Measurements from ENCODE around the gene IGFBPL1. TPM values are rescaled to one million over a fixed set of nuclear protein-coding genes. Genes with fewer than 3 reads are reported as not detected.

The IGFBPL1 gene
- total RNA-seq, 1 donor from 2014 or later = not detected

DNA sequence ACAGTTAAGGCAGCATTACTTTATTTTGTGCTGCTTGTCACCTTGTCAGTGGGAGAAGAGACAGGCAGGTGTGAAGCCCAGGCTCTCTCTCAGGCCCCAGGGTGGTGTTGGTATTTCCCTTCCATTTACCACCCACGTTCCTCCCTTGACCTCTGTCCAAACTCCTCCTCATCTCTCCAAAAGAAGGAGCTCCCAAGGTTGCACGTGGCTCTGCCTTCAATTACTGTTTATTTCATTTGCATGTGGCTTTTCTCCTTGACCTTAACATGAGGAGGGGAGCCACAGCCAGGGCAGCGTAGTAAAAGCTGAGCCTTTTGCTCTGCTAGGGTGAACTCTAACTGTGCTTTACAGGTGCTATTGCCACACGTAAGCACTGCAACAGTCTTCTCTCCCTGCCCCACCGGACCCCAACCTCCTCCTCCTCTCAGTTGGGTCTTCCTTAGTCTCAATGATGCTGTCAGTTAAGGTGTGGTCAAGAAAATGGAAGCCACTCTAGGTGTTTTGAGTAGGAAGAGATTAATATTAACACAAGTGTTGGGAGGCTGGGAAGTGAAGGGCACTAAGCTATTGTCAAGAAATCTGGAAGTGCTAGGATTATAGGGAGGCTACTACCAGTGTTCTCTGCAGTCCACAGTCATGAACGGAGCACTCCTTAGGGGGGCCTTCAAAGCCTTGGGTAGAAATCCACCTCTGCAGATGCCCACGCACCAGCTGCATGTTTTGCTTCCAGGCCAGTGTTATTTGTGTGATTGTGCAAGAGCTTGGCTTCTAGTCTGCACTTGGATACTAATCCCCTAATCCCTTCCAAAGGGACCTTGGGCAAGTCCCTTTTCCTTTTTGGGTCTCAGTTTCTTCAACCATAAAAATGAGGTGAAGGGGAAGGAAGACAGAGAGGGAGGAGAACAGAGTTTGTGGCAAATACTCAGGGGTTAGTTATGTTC, 35.7 kb downstream of the IGFBPL1 start:
- Histone ChIP-seq H3K36me3 (no peaks in the 10 kb centered on the region), H3K9me3 (no peaks in the 10 kb centered on the region), H3K27ac (peak overlapping the region; percentile 33), H3K27me3 (no peaks in the 10 kb centered on the region), H3K4me3 (no peak overlapping the region), H3K4me1 (peaks cover 16% of the 10 kb centered on the region)
- DNase-seq (ENCODE audit: extremely low spot score in 2 of 2) = no peak
- intact Hi-C loops (cut with DNase I) = no loop called here
- TF ChIP-seq POLR2A (IDR thresholded peaks at IDR 0.05) (no peak), POLR2AphosphoS5 (IDR thresholded peaks at IDR 0.05; ENCODE audit: insufficient read depth in 1 of 2, low read depth in 1 of 2) (no peak), CTCF (IDR thresholded peaks at IDR 0.05) (no peak)

DNA sequence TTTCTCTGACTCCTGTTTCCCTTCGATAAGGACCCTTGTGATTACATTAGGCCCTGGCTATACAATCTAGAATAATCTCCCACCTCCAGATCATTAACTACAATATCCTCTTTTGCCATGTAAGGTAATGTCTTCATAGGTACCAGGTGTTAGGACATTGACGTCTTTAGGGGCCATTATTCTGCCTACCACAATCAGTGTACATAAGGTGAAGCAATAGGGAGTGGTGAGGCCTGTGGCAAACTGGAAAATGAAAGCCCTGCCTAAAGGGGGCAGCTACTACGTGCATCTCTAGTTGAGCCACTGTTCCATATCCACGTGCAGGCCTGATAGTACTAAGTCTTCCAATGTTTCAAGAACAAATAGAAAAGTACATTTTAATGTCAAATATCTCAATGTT, 36.5 kb downstream of the IGFBPL1 start:
- intact Hi-C loops (cut with DNase I) = no loop called here
- Histone ChIP-seq H3K9me3 (no peaks in the 10 kb centered on the region), H3K27me3 (no peaks in the 10 kb centered on the region), H3K4me3 (no peak overlapping the region), H3K36me3 (no peaks in the 10 kb centered on the region), H3K27ac (peak overlapping the region; percentile 33), H3K4me1 (peaks cover 8% of the 10 kb centered on the region)
- TF ChIP-seq POLR2A (IDR thresholded peaks at IDR 0.05) = no peak
- no peak for TF ChIP-seq CTCF (IDR thresholded peaks at IDR 0.05)
- no peak for TF ChIP-seq POLR2AphosphoS5 (IDR thresholded peaks at IDR 0.05; ENCODE audit: insufficient read depth in 1 of 2, low read depth in 1 of 2)
- no peak for DNase-seq (ENCODE audit: extremely low spot score in 2 of 2)

DNA sequence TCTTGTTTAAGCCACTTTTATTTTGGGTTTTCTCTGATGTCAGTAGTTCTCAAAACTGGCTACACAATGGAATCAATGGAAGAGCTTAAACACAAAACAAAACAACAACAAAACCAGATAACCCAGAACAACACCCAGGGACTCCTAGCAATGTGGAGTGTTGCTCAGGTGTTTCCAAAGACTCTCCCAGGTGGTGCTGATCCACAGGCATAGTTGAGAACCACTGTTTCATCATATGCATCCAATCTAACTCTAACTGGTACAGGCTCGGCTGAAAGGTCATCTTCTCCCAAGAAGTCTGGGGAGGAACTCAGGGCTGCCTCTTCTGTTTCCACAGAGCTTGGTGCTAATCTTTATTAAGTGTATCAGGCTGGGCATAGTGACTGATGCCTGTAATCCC, 37.2 kb downstream of the IGFBPL1 start:
- Histone ChIP-seq H3K27me3 (no peaks in the 10 kb centered on the region), H3K9me3 (no peaks in the 10 kb centered on the region), H3K27ac (no peak overlapping the region), H3K36me3 (no peaks in the 10 kb centered on the region), H3K4me3 (no peak overlapping the region), H3K4me1 (peaks cover 3% of the 10 kb centered on the region)
- intact Hi-C loops (cut with DNase I) = no loop called here
- no peak for DNase-seq (ENCODE audit: extremely low spot score in 2 of 2)
- TF ChIP-seq POLR2A (IDR thresholded peaks at IDR 0.05) (no peak), CTCF (IDR thresholded peaks at IDR 0.05) (no peak)

DNA sequence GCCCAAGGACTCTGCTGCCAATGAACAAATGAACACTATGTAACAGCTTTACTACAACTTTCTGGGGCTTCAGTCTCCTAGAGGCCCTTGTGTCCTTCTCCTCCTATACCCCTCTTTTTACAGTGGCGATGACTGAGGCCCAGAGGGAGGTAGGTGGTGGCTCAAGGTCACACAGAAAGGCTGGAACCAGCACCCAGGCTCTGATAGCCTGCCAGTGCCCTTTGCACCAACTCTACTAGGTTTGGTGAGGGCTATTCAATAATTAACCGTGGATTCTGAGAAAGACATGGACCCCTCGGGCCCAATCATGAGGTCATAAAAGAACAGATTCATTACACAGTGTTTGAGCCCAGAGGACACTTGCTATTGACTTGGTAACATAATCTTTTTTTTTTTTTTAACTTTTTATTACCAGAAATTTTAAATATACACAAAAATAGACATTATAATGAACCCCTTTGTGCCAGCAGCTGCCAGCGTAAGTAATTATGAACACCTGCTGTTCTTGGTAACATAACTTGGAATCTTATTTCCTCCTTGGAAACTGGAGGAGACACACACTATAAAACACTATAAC, 37.8 kb downstream of the IGFBPL1 start:
- no peak for DNase-seq (ENCODE audit: extremely low spot score in 2 of 2)
- H3K9me3 ChIP-seq = no peaks in the 10 kb centered on the region
- no peak overlapping the region for H3K4me3 ChIP-seq
- intact Hi-C loops (cut with DNase I) = no loop called here
- H3K4me1 ChIP-seq = no peaks in the 10 kb centered on the region
- H3K27me3 ChIP-seq = no peaks in the 10 kb centered on the region
- TF ChIP-seq CTCF (IDR thresholded peaks at IDR 0.05) (no peak), POLR2AphosphoS5 (IDR thresholded peaks at IDR 0.05; ENCODE audit: insufficient read depth in 1 of 2, low read depth in 1 of 2) (no peak), POLR2A (IDR thresholded peaks at IDR 0.05) (no peak)
- no peaks in the 10 kb centered on the region for H3K36me3 ChIP-seq
- H3K27ac ChIP-seq = no peak overlapping the region

DNA sequence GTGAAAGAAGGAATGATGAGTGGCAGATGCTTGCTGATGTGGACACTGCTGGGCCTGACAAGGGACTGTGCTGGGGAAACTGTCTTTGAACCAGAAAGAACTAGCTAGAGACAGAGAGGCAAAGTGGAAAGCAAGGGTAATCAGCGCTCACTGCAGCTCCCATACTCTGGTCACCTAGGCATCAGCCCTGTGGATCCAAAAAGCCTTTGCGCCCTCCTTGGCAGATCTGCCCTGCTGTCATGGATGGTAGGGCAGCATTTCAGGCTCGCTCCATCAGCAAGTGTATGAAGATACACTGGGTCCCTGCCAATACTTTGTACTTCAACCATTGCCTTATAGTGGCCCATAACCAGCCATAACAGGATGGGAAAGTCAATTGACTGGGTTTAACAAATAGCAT, 38.4 kb downstream of the IGFBPL1 start:
- no peak overlapping the region for H3K27ac ChIP-seq
- H3K36me3 ChIP-seq = no peaks in the 10 kb centered on the region
- intact Hi-C loops (cut with DNase I) = no loop called here
- no peaks in the 10 kb centered on the region for H3K27me3 ChIP-seq
- no peaks in the 10 kb centered on the region for H3K4me1 ChIP-seq
- H3K9me3 ChIP-seq = no peaks in the 10 kb centered on the region
- no peak for DNase-seq (ENCODE audit: extremely low spot score in 2 of 2)
- TF ChIP-seq POLR2A (IDR thresholded peaks at IDR 0.05) = no peak
- TF ChIP-seq POLR2AphosphoS5 (IDR thresholded peaks at IDR 0.05; ENCODE audit: insufficient read depth in 1 of 2, low read depth in 1 of 2) = no peak
- no peak for TF ChIP-seq CTCF (IDR thresholded peaks at IDR 0.05)
- H3K4me3 ChIP-seq = no peak overlapping the region

Data from vagina (tissue), 2 donors.